GM18867 (cell line): Measurements from ENCODE around the gene ATF6B.
"Not testable (repeated sequence)": the region's sequence is repeated elsewhere in the genome, so short reads cannot be mapped to it uniquely, and the experiment has no call there.

Experiments
- ATAC-seq: cut with Tn5 transposase; IDR thresholded peaks from one replicate; pipeline ENCODE4 v1.9.1; 2021; ENCODE audit warnings: mild to moderate bottlenecking, moderate library complexity; ENCODE audit not compliant: unreplicated experiment

ATF6B gene

DNA sequence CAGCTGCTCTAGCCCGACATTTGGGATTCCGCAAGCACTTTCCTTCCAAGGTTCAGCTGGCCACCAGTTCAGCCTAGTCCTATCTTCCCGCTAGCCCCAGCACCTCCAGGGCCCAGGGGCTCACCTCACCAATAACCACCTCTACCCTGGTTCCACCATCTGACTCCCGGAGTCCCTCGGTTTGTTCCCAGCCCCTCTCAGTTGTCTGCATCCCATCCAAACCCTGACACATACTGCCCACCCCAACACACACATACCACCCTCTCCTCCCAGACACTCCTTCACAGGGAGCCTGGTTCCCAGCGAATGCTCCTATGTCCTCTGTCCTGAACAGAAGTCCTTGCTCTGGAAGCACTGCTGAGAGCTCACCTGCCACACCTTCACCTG lies 19.3 kb downstream of the ATF6B start:
- no peak for ATAC-seq

DNA sequence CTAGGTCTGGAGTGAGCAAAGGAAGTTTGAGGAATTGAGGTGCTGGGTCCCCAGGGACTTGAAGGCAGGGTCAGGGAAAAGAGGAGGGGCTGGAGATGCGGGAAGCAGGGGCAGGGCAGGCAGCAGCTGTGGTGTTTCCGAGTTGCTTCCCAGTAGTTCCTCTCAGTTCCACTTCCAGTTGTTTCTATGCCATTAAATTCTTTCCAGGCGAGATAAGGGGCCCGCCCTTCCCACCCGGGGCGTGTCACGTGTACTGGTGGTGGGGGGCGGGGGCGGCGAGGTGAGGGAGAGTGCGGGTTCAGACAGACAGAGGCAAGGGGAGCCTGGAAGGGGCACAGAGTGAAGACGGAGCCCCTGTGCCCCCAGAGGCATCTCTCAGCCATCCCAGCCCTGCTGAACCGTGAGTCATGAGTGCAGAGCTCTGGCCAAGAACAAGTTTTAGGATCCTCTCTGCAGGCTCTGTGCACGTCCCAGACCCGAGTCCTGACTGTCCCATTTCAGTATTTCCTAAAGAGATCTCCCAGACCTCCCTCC lies 19.9 kb downstream of the ATF6B start:
- ATAC-seq: no peak

DNA sequence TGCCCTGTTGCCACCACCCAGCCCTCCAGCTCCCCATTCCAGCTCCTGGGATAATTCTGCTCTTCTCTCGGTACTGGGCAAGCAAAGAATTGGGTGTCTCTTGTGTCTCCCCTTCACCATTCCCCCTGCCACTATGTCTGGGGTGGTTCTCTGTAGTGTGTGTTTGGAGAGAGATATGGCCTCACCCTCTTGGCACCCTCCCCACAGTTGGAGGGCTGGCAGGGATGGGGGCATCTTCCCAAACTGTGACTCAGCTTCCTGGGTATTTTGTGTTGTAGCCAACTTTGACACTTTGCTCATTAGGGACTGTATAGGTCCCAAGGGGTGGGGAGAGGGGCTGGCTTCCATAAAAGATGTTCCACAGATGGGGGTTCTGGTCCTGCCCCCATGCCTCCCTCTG lies 20.6 kb downstream of the ATF6B start:
- ATAC-seq: no peak

DNA sequence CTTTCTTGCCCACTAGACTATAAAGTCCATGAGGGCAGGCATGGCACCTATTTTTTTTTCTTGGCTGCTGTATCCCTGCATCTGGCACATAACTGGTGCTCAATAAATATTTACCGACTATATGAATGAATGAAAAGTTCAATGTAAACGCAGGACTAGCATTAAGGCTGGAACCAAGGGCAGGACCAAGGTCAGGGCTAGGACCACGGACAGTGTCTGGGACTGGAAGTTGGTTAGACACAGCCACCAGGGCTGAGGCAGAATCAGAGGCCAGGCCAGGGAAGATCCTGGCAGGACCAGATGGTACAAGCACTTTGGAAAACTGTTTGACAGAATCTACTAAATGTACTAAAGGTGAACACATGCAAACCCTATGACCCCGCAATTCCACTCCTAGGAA lies 22.6 kb downstream of the ATF6B start:
- no peak for ATAC-seq

DNA sequence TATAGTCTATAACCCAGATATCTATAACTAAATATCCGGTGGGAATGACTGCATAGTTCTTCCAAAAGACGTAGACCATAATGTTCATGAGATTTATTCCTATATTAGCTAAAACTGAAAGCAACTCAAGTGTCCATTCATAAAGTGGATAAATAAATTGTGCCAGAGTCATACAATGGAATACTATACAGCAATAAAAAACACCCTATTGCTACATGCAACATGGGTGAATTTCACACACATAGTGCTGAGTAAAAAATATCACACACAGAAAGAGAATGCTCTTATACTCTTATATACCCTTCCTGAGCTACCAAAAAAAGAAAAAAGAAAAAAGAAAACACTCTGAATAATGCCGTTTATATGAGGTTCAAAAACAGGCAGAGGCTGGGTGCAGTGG lies 25.8 kb downstream of the ATF6B start:
- ATAC-seq: no peak

DNA sequence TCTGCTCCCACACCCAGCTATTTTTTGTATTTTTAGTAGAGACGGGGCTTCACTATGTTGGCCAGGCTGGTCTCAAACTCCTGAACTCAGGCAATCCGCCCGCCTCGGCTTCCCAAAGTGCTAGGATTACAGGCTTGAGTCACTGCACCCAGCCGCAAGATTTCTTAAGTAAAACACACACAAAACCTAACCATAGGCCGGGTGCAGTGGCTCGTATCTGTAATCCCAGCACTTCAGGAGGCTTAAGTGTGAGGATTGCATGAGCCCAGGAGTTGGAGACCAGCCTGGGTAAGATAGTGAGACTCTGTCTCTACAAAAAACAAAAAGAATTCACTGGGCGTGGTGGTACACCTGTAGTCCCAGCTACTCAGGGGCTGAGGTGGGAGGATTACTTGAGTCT lies 27.8 kb downstream of the ATF6B start:
- not testable (repeated sequence) for ATAC-seq

DNA sequence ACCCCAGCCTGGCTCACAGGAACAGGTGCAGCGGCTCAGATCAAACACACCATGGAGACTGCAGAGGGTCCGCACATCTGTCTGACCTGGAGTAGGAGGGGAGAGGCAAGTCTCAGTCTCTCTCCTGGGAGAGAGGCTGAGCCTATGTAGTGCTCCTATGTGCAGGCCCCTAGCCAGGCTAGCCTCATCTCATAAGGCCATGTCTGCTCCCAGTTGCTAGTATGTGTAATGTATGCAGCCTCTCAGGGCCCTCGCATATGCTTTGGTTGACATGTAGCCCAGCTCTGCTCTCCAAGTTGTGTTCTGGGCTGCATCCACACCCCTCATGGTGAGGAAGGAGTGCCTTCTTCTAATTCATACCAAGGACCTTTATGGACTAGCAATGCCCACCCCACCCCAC lies 30.7 kb downstream of the ATF6B start:
- ATAC-seq: no peak

DNA sequence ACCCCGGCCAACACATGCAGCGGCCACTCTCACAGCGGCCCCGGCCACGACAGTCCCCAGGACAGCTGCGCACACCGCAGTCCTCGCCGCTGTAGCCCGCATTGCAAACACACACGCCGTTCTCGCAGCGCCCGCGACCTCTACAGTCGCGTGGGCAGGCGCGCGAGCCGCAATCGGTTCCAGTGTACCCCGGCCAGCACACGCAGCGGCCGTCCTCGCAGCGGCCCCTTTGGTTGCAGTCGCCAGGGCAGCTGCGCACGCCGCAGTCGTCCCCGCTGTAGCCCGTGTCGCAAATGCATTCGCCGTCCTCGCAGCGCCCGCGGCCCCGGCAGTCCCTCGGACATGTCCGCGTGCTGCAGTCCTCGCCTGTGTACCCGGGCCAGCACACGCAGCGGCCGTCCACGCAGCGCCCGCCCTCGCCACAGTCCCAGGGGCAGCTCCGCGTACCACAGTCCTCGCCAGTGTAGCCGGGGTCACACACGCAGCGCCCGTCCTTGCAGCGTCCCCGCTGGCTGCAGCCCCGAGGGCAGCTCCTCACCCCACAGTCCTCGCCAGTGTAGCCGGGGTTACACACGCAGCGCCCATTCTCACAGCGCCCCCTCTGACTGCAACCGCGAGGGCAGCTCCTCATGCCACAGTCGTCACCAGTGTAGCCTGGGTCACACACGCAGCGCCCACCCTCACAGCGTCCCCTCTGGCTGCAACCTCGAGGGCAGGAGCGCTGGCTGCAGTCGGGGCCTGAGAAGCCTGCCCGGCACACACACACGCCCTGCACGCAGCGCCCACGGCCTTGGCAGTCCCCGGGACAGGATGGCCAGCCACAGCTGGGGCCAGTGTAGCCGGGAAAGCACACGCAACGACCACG lies 31.4 kb downstream of the ATF6B start:
- no peak for ATAC-seq

DNA sequence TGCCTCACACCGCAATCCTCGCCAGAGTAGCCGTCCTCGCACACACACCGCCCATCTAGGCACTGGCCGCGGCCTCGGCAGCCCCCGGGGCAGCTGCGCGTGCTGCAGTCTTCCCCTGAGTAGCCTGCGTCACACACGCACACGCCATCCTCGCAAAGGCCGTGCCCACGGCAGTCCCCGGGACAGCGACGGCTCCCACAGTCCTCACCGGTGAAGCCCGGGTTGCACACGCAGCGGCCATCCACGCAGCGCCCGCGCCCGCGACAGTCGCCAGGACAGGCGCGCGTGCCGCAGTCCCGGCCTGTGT lies 32.0 kb downstream of the ATF6B start:
- ATAC-seq: no peak

DNA sequence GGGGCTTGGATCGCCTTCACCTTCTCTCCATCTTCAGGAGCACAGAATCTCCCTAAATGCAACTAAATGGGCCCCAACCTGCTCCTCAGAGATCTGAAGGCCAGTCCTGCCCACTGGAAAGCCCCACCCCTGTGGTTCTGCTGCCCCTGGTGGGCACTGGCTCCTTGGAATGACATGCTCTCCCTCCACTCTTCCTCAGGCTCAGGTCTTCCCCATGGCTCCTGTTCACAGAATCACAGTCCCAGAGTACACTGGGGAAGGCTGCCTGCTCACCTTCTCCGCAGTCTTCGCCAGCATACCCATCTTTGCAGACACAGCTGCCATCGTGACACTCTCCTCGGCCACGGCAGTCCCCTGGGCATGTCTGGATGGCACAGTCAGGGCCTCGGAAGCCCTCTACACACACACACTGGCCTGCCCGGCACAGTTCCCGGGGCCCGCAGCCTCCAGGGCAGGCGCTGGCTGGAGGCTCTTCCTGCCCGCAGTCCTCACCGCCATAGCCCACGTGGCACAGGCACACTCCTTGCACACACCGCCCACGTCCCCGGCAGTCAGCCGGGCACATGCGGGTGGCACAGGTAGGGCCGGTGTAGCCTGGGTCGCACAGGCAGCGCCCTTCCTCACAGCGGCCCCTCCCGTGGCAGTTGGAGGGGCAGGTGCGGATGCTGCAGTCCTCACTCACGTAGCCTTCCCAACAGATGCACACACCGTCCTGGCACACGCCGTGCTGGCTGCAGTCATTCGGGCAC lies 32.5 kb downstream of the ATF6B start:
- ATAC-seq: no peak

DNA sequence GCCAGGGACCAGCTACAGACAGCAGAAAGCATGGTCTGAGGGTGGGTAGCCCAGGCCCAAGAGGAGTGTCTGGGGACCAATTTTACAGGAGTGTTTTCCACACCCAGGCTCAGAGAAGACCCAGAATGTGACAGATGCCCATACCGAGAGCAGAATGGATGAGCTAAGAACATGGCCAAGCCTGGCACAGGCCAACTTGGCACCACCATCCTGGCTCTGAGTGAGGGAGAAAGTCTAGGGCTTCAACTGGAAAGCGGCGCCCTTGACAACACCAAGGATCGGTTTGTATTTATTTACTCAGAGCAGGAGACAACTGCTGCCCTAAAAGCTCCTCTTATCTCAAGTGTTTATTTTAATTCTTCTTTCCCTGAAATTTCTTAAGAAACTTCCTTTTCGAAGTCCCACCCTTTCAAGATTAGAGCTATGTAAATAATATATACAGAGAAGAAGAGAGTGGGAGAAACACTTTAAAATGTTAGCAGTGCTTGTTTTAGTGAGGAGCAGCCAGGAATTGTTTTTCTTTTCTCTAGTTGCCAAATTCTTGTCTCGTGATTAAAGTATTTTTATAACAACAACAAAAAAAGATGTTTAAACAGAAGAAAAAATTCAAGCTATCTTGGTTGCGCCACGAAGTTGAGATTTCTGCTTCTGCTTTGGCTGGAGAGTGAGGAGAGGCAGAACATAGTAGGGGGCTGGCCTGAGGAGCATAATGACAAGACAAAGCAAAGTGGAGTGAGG lies 35.1 kb downstream of the ATF6B start:
- no peak for ATAC-seq

DNA sequence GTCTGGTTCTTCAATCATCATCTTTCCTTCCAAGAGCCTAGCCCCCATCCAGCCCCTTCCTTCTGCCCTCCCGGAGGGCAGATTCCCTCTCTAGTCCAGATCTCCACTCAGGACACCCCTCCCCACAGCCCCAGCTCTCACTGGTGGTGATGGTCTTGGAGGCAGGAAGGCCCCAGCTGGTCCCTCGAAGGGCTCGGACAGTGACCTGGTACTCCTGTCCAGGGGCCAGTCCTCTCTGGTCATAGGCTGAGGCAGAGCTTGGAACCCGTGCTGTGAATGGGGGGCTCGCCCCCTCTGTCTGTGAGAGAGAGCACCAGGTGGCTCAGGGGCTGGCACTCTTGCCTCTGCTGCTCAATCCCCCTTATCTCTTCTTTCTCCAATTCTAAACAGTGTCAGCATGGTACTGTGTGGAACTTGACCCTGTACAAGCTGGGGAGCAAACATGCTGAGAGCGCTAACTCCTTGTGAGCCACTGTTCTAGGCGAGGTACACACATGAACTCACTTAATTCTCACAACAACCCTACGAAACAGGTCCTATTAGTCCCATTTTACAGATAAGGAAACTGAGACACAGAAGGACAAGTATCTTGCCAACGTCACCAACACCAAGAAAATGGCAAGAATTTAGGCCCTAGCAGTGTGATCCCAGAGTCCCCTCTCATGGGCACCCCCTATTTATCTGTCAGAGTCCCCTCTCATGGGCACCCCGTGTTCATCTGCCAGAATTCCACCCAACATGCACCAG lies 38.8 kb downstream of the ATF6B start:
- no peak for ATAC-seq

DNA sequence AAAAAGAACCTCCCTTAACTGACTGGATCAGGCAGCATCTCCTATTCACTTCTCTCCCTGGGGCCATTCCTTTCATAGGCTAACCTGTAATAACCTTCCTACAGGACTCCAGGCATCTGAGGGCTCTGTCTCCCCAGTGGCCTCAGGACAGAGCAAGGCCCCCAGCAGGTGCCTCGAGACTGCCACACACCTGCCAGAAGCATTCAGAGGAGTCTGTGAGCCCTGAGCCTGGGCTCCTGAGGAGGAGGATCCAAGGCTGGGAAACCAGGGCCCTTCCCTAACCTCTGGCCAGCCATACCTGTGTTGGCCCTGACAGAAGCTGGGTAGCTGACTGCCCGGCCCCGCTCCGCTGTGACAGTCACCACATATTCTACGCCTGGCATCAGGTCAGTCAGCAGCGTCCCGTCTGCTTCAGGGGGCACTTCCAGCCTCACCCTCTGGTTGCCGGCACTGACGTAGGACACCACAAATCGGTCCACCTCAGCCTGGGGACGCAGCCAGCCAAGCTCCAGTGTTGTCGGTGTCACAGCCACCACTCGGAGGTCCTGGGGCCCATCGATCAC lies 39.5 kb downstream of the ATF6B start:
- no peak for ATAC-seq

DNA sequence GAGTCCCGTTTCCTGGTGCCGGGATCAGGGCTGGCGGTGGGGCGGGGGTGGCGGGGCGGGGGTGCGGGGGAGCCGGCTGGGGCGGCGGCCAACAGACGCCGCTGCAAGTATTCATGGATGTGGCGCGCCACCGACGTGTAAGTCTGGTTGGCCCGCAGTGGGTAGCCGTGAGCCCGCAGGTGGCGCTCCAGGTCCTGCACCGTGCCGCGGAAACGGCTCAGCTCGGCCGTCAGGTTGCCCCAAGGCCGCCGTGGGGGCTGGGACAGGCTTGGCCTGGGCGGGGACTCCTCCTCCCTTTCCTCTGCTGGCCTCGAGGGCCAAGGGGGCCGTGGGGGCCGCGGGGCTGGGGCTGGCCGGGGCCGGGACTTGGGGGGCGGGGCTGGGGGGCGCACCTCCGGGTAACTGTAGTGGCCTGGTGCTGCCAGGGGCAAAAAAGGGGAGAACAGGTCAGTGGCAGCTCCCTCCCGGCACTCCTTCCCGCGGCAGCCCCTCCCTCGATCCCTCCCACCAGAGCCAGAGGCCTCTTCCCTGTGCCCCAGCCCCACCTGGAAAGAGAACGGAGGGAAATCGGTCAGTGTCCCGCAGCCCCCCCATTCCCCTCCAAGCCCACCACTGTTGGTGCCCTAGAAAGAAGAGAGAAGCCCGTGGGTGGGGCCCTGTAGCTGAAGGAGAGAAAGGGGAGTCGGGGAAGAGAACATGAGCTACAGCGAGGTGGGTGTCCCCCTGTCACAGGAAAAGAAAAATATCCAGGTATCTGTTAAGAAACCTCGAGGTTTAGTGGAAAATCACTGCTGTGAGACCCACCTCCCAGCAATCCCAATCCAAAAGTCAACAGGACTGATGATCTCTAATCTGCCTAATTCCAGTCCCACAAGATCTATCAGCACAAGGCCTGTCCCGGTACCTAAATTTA lies 40.2 kb downstream of the ATF6B start:
- ATAC-seq: no peak

DNA sequence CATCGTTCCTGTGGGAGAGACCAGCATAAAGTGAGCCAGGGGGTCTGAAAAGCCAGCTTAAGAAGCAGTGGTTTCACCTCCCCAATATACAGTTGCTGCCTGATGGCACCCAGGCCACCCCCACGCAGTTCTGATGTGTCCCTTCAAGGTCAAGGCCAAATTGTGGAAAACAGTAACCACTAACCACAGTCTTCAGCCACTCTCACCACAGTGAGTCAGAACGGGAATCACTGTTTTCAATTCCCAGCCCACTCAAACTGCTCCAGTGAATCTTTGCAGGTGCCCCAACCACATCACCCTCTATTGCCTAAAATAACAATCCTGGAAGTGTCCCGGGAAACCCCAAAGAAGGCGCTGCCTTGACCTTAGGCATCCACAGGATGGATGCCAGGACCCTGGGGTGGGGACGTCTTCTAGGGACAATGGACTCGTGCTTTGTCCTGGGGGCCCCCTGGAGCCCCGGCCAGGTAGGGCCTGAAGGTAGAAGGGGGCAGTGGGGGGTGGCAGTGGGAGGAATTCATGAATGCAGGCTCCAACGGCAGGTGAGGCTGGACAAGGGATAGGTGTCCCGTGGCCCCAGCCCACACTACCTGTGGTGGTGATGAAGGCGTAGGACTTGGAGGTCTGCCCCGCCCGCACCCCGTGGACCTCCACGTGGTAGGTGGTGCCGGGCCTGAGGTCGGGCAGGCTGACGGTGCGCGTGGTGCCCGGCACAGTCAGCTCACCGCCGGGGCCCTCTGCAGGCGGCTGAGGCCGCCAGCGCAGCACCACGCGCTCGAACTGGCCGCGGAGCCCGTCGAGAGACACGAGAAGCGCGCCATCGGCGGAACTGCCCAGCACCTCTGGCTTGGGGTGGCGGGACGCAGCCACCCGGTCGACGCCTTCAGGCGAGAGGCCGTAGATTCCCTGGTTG lies 41.1 kb downstream of the ATF6B start:
- ATAC-seq: no peak

DNA sequence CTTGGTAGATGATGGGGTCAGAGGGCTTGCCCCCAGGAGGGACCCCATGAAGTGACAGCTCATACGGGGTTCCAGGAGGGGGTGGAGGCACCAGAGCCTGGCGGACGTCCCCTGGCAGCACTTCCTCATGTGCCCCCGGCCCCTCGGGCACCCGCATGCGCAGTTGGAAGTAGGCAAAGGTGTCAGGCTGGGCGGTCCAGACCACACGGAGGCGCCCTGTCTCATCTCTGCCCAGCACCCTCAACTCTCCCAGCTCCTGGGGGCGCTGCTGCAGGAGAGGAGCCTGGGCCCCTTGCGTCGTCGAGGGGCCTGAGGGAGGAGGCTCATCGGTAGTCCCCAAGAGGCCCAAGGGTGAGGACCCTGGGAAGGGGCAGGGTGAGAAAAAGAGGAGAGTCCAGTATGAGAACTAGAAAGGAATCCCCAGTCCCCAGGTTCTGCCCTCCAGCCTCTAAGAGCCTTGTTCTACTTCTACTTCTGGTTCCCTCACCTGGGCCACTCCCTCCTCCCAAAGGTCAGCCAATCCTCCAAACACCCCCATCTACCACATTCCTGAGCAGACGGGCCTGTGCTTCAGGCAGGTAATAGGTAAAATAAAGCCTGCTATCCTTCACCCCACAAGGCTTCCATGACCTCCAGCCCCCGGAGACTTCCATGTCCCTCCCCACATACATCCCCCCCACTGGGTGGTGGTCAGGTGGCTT lies 42.1 kb downstream of the ATF6B start:
- ATAC-seq: no peak

DNA sequence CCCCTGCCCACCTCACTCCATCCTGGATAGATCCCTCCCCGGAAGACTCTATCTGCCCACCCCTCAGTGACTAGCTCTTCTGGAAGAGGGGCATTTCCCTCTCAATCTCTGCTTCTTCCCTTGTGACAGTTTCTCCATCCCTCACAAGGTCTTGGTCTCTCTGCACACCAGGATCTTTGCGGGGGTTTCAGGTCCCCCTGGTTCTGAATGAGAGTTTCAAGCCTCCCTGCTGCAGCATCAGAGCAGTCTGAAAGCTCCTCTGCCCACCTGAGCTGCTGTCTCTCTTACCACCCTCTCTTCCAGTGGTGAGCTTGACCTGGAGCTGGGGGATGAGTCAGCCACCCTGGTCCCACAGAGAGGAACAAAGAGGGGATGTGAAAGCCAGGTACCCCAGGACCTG lies 43.3 kb downstream of the ATF6B start:
- no peak for ATAC-seq
